Sigmoid colon (tissue), 7 donors: ENCODE results near the gene TPSB2. TPM values are rescaled to one million over a fixed set of nuclear protein-coding genes. Genes with fewer than 3 reads are reported as not detected.
"Not testable (repeated sequence)": the region's sequence is repeated elsewhere in the genome, so short reads cannot be mapped to it uniquely, and the experiment has no call there.

Experiments
- DNase-seq: peaks from one replicate; pipeline ENCODE4 v3.0.0-alpha.2; 2019
- H3K27ac ChIP-seq, 4 donors: fragments of 200-600 bp; sonication (generic); one replicate each; pipeline ENCODE4 v1.5.1; 2016 to 2019; ENCODE audit warnings: mild to moderate bottlenecking in 1 of 4
- H3K27me3 ChIP-seq, 3 donors: fragments of 200-600 bp; sonication (generic); one replicate each; pipeline ENCODE4 v1.5.1; 2019; ENCODE audit warnings: mild to moderate bottlenecking in 1 of 3
- H3K36me3 ChIP-seq, 4 donors: fragments of 200-600 bp; sonication (generic); one replicate each; pipeline ENCODE4 v1.5.1; 2016 to 2019
- H3K4me1 ChIP-seq, 4 donors: fragments of 200-600 bp; sonication (generic); one replicate each; pipeline ENCODE4 v1.5.1; 2017 to 2019
- H3K4me3 ChIP-seq, 4 donors: fragments of 200-600 bp; sonication (generic); one replicate each; pipeline ENCODE4 v1.5.1; 2017 to 2019; ENCODE audit warnings: mild to moderate bottlenecking in 2 of 4, moderate library complexity in 1 of 4
- H3K9me3 ChIP-seq, 4 donors: fragments of 200-600 bp in 3 of 4; sonication (generic) in 3 of 4; one replicate each; pipeline versions ENCODE4 v1.5.1 to v1.6.1; 2013 to 2019
- EP300 ChIP-seq, 4 donors: sonication (generic); formaldehyde crosslinking; IDR thresholded peaks; one replicate each; pipeline ENCODE4 v1.6.1; 2017; ENCODE audit warnings: antibody characterized with exemption in 4 of 4
- POLR2A ChIP-seq, 2 donors: fragments of 450-650 bp; IDR thresholded peaks; one replicate each; pipeline ENCODE4 v1.6.1; 2016; ENCODE audit warnings: antibody characterized with exemption in 2 of 2, mild to moderate bottlenecking in 2 of 2, moderate library complexity in 2 of 2
- POLR2AphosphoS5 ChIP-seq, 4 donors: sonication (generic); formaldehyde crosslinking; IDR thresholded peaks; one replicate each; pipeline ENCODE4 v1.6.1; 2017; ENCODE audit warnings: antibody characterized with exemption in 4 of 4
- WGBS, 2 donors: extraction: QIAGEN DNeasy Blood & Tissue Kit; methylation state at CpG; one replicate each; pipeline ENCODE4 v1.1.7; 2013; 5-methylcytosine and 5-hydroxymethylcytosine counted together
- intact Hi-C: fragments of 100-400 bp; cut with DNase I; formaldehyde crosslinking; loops from one replicate; pipeline ENCODE4 v1.15.1; 2023
- polyA plus RNA-seq, 3 donors: library from polyadenylated mRNA; stranded (reverse); fragments of 200-250 nt; gene quantifications; one replicate each; pipeline ENCODE4 v1.2.3, GENCODE V29; 2013
- total RNA-seq, 4 donors: library from RNA; depleted of rRNA; stranded (reverse); fragments of >200 nt; gene quantifications; one replicate each; pipeline ENCODE4 v1.1.0, GENCODE V29; 2016
- TF ChIP-seq, protein P1 (sequence below), 4 experiments: fragments of 450-650 bp in 3 of 4; fragments of 200-600 bp in 1 of 4; IDR thresholded peaks; one replicate each; pipeline ENCODE4 v1.5.1; 2016 to 2019; ENCODE audit warnings: antibody characterized with exemption in 4 of 4, mild to moderate bottlenecking in 3 of 4, moderate library complexity in 2 of 4
- donor health status: healthy with polysubstance abuse.
- donor health status: Bipolar disorder and iron deficiency.
- donor health status: healthy.

TPSB2 gene
- total RNA-seq = 100 to 1,000 TPM in 1 of 4 donors, 10 to 100 TPM in 3; 12.2 to 182 (median 17.6) TPM
- 10 to 100 TPM in 2 of 3 donors, 1 to 10 TPM in 1; 7.9 to 27.6 (median 11.0) TPM for polyA plus RNA-seq

- H3K9me3 ChIP-seq, DNase-seq, H3K27ac ChIP-seq, H3K36me3 ChIP-seq, intact Hi-C loops, H3K27me3 ChIP-seq, H3K4me3 ChIP-seq: not testable (repeated sequence)
- WGBS, 2 donors = 76% methylated on average over 4 to 5 of the region's 11 CpGs
- peaks cover 0 to 17% (median 11%) of the 10 kb centered on the region in 4 donors for H3K4me1 ChIP-seq
These were observed at the start of gene TPSB2 for GRCh38 chr16:1230084-1230470. TSS of gene TPSB2 (minus strand) at chr16:1230184. CDS start at chr16:1229951, 233 bp downstream.

GRCh38 chr16:1279081-1279944 lies 49.3 kb upstream of the TPSB2 start:
- WGBS, 2 donors = 71 to 78% methylated on average over 30 of the region's 30 CpGs

GRCh38 chr16:1278477-1278876 lies 48.5 kb upstream of the TPSB2 start:
- H3K9me3 ChIP-seq = no peaks in the 10 kb centered on the region
- no peaks in the 10 kb centered on the region for H3K4me1 ChIP-seq
- no peak overlapping the region for H3K4me3 ChIP-seq
- no peak for DNase-seq
- no peak overlapping the region for H3K27ac ChIP-seq
- intact Hi-C loops = no loop called here
- 8 to 16% methylated on average over 18 of the region's 18 CpGs for WGBS, 2 donors
- TF ChIP-seq POLR2AphosphoS5 (IDR thresholded peaks at IDR 0.05) = no peak
- TF ChIP-seq POLR2A (IDR thresholded peaks at IDR 0.05) = no peak
- no peak for TF ChIP-seq EP300 (IDR thresholded peaks at IDR 0.05)
- TF ChIP-seq, protein P1, sequence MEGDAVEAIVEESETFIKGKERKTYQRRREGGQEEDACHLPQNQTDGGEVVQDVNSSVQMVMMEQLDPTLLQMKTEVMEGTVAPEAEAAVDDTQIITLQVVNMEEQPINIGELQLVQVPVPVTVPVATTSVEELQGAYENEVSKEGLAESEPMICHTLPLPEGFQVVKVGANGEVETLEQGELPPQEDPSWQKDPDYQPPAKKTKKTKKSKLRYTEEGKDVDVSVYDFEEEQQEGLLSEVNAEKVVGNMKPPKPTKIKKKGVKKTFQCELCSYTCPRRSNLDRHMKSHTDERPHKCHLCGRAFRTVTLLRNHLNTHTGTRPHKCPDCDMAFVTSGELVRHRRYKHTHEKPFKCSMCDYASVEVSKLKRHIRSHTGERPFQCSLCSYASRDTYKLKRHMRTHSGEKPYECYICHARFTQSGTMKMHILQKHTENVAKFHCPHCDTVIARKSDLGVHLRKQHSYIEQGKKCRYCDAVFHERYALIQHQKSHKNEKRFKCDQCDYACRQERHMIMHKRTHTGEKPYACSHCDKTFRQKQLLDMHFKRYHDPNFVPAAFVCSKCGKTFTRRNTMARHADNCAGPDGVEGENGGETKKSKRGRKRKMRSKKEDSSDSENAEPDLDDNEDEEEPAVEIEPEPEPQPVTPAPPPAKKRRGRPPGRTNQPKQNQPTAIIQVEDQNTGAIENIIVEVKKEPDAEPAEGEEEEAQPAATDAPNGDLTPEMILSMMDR (IDR thresholded peaks at IDR 0.05) = no peak
- H3K36me3 ChIP-seq = no peaks in the 10 kb centered on the region
- H3K27me3 ChIP-seq = peaks cover 0 to 37% (median 19%) of the 10 kb centered on the region in 3 donors

More at GRCh38 chr16:1279081-1279944, 49.3 kb upstream of the TPSB2 start:
- H3K4me3 ChIP-seq = no peak overlapping the region
- H3K27ac ChIP-seq = no peak overlapping the region
- H3K9me3 ChIP-seq = no peaks in the 10 kb centered on the region
- no peak for TF ChIP-seq POLR2A (IDR thresholded peaks at IDR 0.05)
- TF ChIP-seq EP300 (IDR thresholded peaks at IDR 0.05) = no peak
- TF ChIP-seq POLR2AphosphoS5 (IDR thresholded peaks at IDR 0.05) = no peak
- TF ChIP-seq, protein P1 (IDR thresholded peaks at IDR 0.05) = no peak
- peaks cover 0 to 39% (median 19%) of the 10 kb centered on the region in 3 donors for H3K27me3 ChIP-seq
- H3K36me3 ChIP-seq = no peaks in the 10 kb centered on the region
- no peak for DNase-seq
- intact Hi-C loops = no loop called here
- no peaks in the 10 kb centered on the region for H3K4me1 ChIP-seq

GRCh38 chr16:1277617-1278282 lies 47.8 kb upstream of the TPSB2 start:
- no peaks in the 10 kb centered on the region for H3K36me3 ChIP-seq
- DNase-seq = no peak
- peaks cover 0 to 37% (median 19%) of the 10 kb centered on the region in 3 donors for H3K27me3 ChIP-seq
- H3K27ac ChIP-seq = no peak overlapping the region
- 41 to 42% methylated on average over 21 of the region's 21 CpGs for WGBS, 2 donors
- TF ChIP-seq POLR2AphosphoS5 (IDR thresholded peaks at IDR 0.05) = no peak
- TF ChIP-seq POLR2A (IDR thresholded peaks at IDR 0.05) = no peak
- TF ChIP-seq, protein P1 (IDR thresholded peaks at IDR 0.05) = no peak
- no peak for TF ChIP-seq EP300 (IDR thresholded peaks at IDR 0.05)
- H3K4me3 ChIP-seq = no peak overlapping the region
- intact Hi-C loops = no loop called here
- H3K9me3 ChIP-seq = no peaks in the 10 kb centered on the region
- no peaks in the 10 kb centered on the region for H3K4me1 ChIP-seq

GRCh38 chr16:1277151-1277598 lies 47.2 kb upstream of the TPSB2 start:
- Histone ChIP-seq H3K4me3 (no peak overlapping the region), H3K27ac (no peak overlapping the region), H3K9me3 (no peaks in the 10 kb centered on the region), H3K36me3 (no peaks in the 10 kb centered on the region), H3K27me3 (peaks cover 0 to 37% (median 19%) of the 10 kb centered on the region in 3 donors), H3K4me1 (peaks cover 0 to 2% (median under 1%) of the 10 kb centered on the region in 4 donors)
- WGBS, 2 donors = 69 to 79% methylated on average over 19 of the region's 19 CpGs
- TF ChIP-seq EP300 (IDR thresholded peaks at IDR 0.05) (no peak), POLR2A (IDR thresholded peaks at IDR 0.05) (no peak), POLR2AphosphoS5 (IDR thresholded peaks at IDR 0.05) (no peak)
- TF ChIP-seq, protein P1 (IDR thresholded peaks at IDR 0.05) = no peak
- no peak for DNase-seq
- intact Hi-C loops = no loop called here
